WTC11 (cell line): ENCODE results near the gene FAR1. TPM values are rescaled to one million over a fixed set of nuclear protein-coding genes. Genes with fewer than 3 reads are reported as not detected.

Source experiments
- ATAC-seq: fragments of 200-7000 bp; cut with Tn5 transposase; 2 replicates; pipeline ENCODE4 v1.10.0; 2021; ENCODE audit warnings: mild to moderate bottlenecking, moderate library complexity
- CTCF ChIA-PET: fragments of 300-600 bp; sonication (Branson Sonifier 250); formaldehyde crosslinking; loops from one replicate; lab custom pipeline; 2021; ENCODE audit warnings: antibody characterized with exemption; lab: Charles Lee
- POLR2A ChIA-PET: fragments of 350-600 bp; sonication (Branson Sonifier 250); formaldehyde crosslinking; loops from one replicate; lab custom pipeline; 2021; ENCODE audit warnings: antibody characterized with exemption; lab: Charles Lee
- DNase-seq: peaks from one replicate; pipeline ENCODE4 v3.0.0; 2021; ENCODE audit warnings: low spot score
- H3K27ac Mint-ChIP-seq: 2 replicates; pipeline ENCODE4 v1.8.0; 2021; ENCODE audit warnings: mixed read lengths
- H3K27me3 Mint-ChIP-seq: 2 replicates; pipeline ENCODE4 v1.8.0; 2021; ENCODE audit warnings: low read depth, mild to moderate bottlenecking, moderate library complexity, mixed read lengths
- H3K36me3 Mint-ChIP-seq: 2 replicates; pipeline ENCODE4 v1.8.0; 2021; ENCODE audit warnings: mixed read lengths
- H3K4me1 Mint-ChIP-seq: 2 replicates; pipeline ENCODE4 v1.8.0; 2022; ENCODE audit warnings: mixed read lengths
- H3K4me3 Mint-ChIP-seq: 2 replicates; pipeline ENCODE4 v1.8.0; 2021; ENCODE audit warnings: mild to moderate bottlenecking, moderate library complexity, mixed read lengths
- H3K9me3 Mint-ChIP-seq: 2 replicates; pipeline ENCODE4 v1.8.0; 2021; ENCODE audit warnings: mixed read lengths
- EMX1 ChIP-seq: fragments of 250-450 bp; sonication (Bioruptor Pico); IDR thresholded peaks from 2 replicates; pipeline ENCODE4 v1.8.0; 2021; ENCODE audit warnings: mild to moderate bottlenecking
- FOXP1 ChIP-seq: sonication (generic); formaldehyde crosslinking; IDR thresholded peaks from 2 replicates; pipeline ENCODE4 v1.8.0; 2022; ENCODE audit warnings: missing genetic modification reagents, mild to moderate bottlenecking, moderate library complexity, borderline replicate concordance
- GABPB1 ChIP-seq: sonication (generic); formaldehyde crosslinking; IDR thresholded peaks from 2 replicates; pipeline ENCODE4 v1.8.1; 2023; ENCODE audit warnings: mild to moderate bottlenecking, missing genetic modification reagents
- MXD4 ChIP-seq: fragments of 250-450 bp; sonication (Bioruptor Pico); IDR thresholded peaks from 2 replicates; pipeline ENCODE4 v1.8.0; 2021; ENCODE audit warnings: mild to moderate bottlenecking, moderate library complexity, borderline replicate concordance
- NR1H2 ChIP-seq: sonication (generic); formaldehyde crosslinking; IDR thresholded peaks from 2 replicates; pipeline ENCODE4 v1.9.0; 2021; ENCODE audit warnings: mild to moderate bottlenecking, moderate library complexity, missing genetic modification reagents
- NR2C2 ChIP-seq: sonication (generic); formaldehyde crosslinking; IDR thresholded peaks from 2 replicates; pipeline ENCODE4 v1.8.0; 2022; ENCODE audit warnings: mild to moderate bottlenecking, missing genetic modification reagents
- NR3C1 ChIP-seq: sonication (generic); formaldehyde crosslinking; conservative IDR thresholded peaks from 2 replicates; pipeline ENCODE4 v1.8.1; 2023; ENCODE audit warnings: low read depth, mild to moderate bottlenecking, missing genetic modification reagents
- TP53 ChIP-seq: sonication (generic); formaldehyde crosslinking; IDR thresholded peaks from 2 replicates; pipeline ENCODE4 v1.8.1; 2023; ENCODE audit warnings: mild to moderate bottlenecking, missing genetic modification reagents
- ZNF317 ChIP-seq: sonication (generic); formaldehyde crosslinking; IDR thresholded peaks from 2 replicates; pipeline ENCODE4 v1.8.1; 2023; ENCODE audit warnings: low read depth, mild to moderate bottlenecking, moderate library complexity, missing genetic modification reagents, borderline replicate concordance
- ZNF671 ChIP-seq: fragments of 250-450 bp; sonication (Bioruptor Pico); IDR thresholded peaks from 2 replicates; pipeline ENCODE4 v1.8.0; 2021; ENCODE audit warnings: mild to moderate bottlenecking
- total RNA-seq: library from RNA; stranded (reverse); gene quantifications from 3 replicates; pipeline ENCODE4 v1.2.3, GENCODE V29; 2021
- TF ChIP-seq, protein P1 (sequence below): sonication (generic); formaldehyde crosslinking; IDR thresholded peaks from 2 replicates; pipeline ENCODE4 v1.8.1; 2023; ENCODE audit warnings: mild to moderate bottlenecking, missing genetic modification reagents
- TF ChIP-seq, protein P2 (sequence below): sonication (generic); formaldehyde crosslinking; IDR thresholded peaks from 2 replicates; pipeline ENCODE4 v1.8.1; 2022; ENCODE audit warnings: mild to moderate bottlenecking, moderate library complexity, missing genetic modification reagents
- TF ChIP-seq, protein P3 (sequence below): sonication (generic); formaldehyde crosslinking; conservative IDR thresholded peaks from 2 replicates; pipeline ENCODE4 v1.8.1; 2022; ENCODE audit warnings: mild to moderate bottlenecking, missing genetic modification reagents
- TF ChIP-seq, protein P4 (sequence below): sonication (generic); formaldehyde crosslinking; IDR thresholded peaks from 2 replicates; pipeline ENCODE4 v1.8.1; 2022; ENCODE audit warnings: low read depth, mild to moderate bottlenecking, moderate library complexity, missing genetic modification reagents, borderline replicate concordance
- TF ChIP-seq, protein P5 (sequence below): sonication (generic); formaldehyde crosslinking; IDR thresholded peaks from 2 replicates; pipeline ENCODE4 v1.8.1; 2023; ENCODE audit warnings: mild to moderate bottlenecking, missing genetic modification reagents, moderate library complexity

The FAR1 gene
- total RNA-seq, 1 experiment from 2014 or later: 63.9 TPM

DNA sequence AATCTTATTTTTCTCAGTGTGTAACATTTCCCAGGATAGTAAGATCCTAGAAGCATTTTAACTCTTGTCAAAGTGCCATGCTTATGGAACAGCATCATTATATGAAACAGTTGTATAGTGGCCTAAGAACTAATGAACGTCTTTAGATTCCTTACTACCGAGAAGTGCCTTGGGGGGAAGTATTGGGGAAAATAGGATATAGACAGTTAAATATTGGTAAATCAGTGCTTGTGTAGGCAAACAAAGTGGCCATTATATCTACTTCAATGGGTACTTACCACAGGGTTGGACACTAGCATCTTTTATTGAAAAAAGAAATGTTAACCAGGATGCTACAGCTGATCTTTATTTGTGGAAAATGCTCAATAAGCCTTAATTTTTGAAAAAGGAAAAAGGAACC lies 11.3 kb downstream of the FAR1 start (continued):
- TF ChIP-seq, protein P1, sequence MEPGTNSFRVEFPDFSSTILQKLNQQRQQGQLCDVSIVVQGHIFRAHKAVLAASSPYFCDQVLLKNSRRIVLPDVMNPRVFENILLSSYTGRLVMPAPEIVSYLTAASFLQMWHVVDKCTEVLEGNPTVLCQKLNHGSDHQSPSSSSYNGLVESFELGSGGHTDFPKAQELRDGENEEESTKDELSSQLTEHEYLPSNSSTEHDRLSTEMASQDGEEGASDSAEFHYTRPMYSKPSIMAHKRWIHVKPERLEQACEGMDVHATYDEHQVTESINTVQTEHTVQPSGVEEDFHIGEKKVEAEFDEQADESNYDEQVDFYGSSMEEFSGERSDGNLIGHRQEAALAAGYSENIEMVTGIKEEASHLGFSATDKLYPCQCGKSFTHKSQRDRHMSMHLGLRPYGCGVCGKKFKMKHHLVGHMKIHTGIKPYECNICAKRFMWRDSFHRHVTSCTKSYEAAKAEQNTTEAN (CRISPR knock-in tag): no peak
- TF ChIP-seq NR1H2: no peak
- TF ChIP-seq, protein P2, sequence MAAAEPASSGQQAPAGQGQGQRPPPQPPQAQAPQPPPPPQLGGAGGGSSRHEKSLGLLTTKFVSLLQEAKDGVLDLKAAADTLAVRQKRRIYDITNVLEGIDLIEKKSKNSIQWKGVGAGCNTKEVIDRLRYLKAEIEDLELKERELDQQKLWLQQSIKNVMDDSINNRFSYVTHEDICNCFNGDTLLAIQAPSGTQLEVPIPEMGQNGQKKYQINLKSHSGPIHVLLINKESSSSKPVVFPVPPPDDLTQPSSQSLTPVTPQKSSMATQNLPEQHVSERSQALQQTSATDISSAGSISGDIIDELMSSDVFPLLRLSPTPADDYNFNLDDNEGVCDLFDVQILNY (CRISPR knock-in tag): no peak
- TF ChIP-seq, protein P3, sequence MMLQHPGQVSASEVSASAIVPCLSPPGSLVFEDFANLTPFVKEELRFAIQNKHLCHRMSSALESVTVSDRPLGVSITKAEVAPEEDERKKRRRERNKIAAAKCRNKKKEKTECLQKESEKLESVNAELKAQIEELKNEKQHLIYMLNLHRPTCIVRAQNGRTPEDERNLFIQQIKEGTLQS (CRISPR knock-in tag): no peak
- TF ChIP-seq TP53 (CRISPR knock-in tag): no peak
- no peak for TF ChIP-seq ZNF317 (CRISPR knock-in tag)
- TF ChIP-seq NR3C1 (CRISPR knock-in tag): no peak

DNA sequence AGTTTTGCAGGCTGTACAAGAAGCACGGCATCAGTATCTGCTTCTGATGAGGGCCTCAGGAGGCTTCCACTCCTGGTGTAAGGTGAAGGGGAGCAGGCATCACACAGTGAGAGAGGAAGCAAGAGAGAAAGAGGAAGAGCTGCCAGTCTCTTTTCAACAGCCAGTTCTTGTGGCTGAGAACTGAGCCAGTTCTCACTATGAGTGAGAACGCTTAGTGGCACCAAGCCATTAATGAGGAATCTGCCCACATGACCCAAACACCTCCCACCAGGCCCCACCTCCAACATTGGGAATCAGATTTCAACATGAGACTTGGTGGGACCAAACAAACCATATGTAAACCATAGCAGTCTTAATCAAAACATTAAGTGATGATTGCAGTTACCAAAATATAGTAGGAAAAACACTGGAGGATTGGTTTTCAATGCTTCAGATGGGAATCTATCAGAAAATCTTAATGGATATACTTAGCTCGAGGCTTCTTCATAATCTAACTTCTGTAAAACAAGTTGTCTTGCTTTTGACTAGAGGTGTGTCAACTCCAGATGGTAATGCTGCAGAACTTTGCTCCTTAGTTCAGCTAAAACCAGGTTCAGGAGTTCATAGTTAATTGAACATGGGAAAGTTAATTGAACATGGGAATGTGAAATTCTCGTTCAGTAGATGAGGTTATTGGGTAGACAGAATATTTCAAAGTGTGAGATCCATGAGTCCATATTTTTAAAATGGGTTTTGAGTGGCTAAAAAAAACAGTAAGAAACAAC lies 12.2 kb downstream of the FAR1 start:
- peak overlapping the region; percentile 91 for H3K27ac Mint-ChIP-seq

DNA sequence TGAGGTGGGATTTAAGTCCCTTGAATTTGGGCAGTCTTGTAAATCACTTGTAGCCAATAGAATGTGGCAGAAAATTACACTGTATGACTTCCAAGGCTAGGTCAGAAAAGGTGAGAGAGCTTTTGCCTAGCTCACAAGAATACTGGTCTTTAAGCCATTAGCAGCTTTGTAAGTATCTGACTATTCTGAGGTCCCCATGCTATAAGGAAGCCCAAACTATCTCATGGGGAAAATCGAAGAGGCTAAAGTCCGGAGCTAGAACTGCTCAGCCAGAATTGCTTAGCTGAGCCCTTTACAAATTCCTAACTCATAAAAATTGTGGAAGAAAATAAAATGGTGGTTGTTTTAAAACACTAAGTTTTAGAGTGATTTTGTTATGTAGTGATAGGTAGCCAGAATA lies 13.0 kb downstream of the FAR1 start:
- H3K4me3 Mint-ChIP-seq: no peak overlapping the region
- no peaks in the 10 kb centered on the region for H3K27me3 Mint-ChIP-seq
- ChIA-PET POLR2A (no interaction called here), CTCF (no interaction called here)
- H3K27ac Mint-ChIP-seq: no peak overlapping the region
- no peaks in the 10 kb centered on the region for H3K36me3 Mint-ChIP-seq
- DNase-seq (no peak), ATAC-seq (no peak)
- H3K4me1 Mint-ChIP-seq: peaks cover 80% of the 10 kb centered on the region
- TF ChIP-seq MXD4 (CRISPR knock-in tag): no peak
- TF ChIP-seq, protein P2 (CRISPR knock-in tag): no peak
- TF ChIP-seq, protein P4, sequence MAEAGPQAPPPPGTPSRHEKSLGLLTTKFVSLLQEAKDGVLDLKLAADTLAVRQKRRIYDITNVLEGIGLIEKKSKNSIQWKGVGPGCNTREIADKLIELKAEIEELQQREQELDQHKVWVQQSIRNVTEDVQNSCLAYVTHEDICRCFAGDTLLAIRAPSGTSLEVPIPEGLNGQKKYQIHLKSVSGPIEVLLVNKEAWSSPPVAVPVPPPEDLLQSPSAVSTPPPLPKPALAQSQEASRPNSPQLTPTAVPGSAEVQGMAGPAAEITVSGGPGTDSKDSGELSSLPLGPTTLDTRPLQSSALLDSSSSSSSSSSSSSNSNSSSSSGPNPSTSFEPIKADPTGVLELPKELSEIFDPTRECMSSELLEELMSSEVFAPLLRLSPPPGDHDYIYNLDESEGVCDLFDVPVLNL (CRISPR knock-in tag): no peak
- no peak for TF ChIP-seq ZNF671 (CRISPR knock-in tag)
- no peak for TF ChIP-seq EMX1 (CRISPR knock-in tag)
- no peak for TF ChIP-seq GABPB1 (CRISPR knock-in tag)
- no peak for TF ChIP-seq NR2C2
- no peak for TF ChIP-seq ZNF317 (CRISPR knock-in tag)
- H3K9me3 Mint-ChIP-seq: no peaks in the 10 kb centered on the region

More for the DNA sequence above, 12.2 kb downstream of the FAR1 start:
- H3K9me3 Mint-ChIP-seq: no peaks in the 10 kb centered on the region
- peak; percentile 50 for ATAC-seq
- POLR2A ChIA-PET: no interaction called here
- TF ChIP-seq FOXP1: no peak
- TF ChIP-seq, protein P5, sequence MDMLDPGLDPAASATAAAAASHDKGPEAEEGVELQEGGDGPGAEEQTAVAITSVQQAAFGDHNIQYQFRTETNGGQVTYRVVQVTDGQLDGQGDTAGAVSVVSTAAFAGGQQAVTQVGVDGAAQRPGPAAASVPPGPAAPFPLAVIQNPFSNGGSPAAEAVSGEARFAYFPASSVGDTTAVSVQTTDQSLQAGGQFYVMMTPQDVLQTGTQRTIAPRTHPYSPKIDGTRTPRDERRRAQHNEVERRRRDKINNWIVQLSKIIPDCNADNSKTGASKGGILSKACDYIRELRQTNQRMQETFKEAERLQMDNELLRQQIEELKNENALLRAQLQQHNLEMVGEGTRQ (CRISPR knock-in tag): peak; percentile 44; the same call in 1 of the 2 replicates
- peaks cover 74% of the 10 kb centered on the region for H3K4me1 Mint-ChIP-seq
- H3K36me3 Mint-ChIP-seq: no peaks in the 10 kb centered on the region
- H3K27me3 Mint-ChIP-seq: no peaks in the 10 kb centered on the region
- H3K4me3 Mint-ChIP-seq: peak overlapping the region; percentile 26; the same call in 1 of the 2 replicates
- CTCF ChIA-PET: no interaction called here
- DNase-seq: no peak
